HepG2 (cell line): ENCODE measurements around the gene TEKTIP1. TPM values are rescaled to one million over a fixed set of nuclear protein-coding genes. Genes with fewer than 3 reads are reported as not detected.
A peak's percentile ranks its signal among the peaks of the same experiment; 100 is the strongest.

ENCODE experiments used
- ATAC-seq: fragments of 200-7000 bp; cut with Tn5 transposase; 3 replicates; pipeline ENCODE4 v1.9.1; 2020; ENCODE audit warnings: mild to moderate bottlenecking, moderate library complexity
- BruUV-seq: library from RNA; stranded (reverse); fragments of 400-500 nt; replicated peaks from 2 replicates; lab custom pipeline; 2021; lab: Mats Ljungman, UMichigan
- CTCF ChIA-PET: fragments of 300-600 bp; formaldehyde crosslinking; extraction: SDS; loops from one replicate; lab custom pipeline; 2021; ENCODE audit warnings: low total read pairs, inconsistent platforms, low intra/inter-chr PET ratio; lab: Yijun Ruan, JAX
- POLR2A ChIA-PET: fragments of 350-600 bp; sonication (Branson Sonifier 250); formaldehyde crosslinking; loops from one replicate; lab custom pipeline; 2020; ENCODE audit warnings: antibody characterized with exemption, inconsistent platforms; lab: Yijun Ruan, JAX
- DNase-seq: peaks from one replicate; pipeline ENCODE4 v3.0.0-alpha.2; 2015; ENCODE audit warnings: low spot score
- FAIRE-seq: peaks from 3 replicates; lab custom pipeline; 2011; peaks lifted over from hg19 to GRCh38; lab: Jason Lieb, UNC
- H2AFZ ChIP-seq: one replicate; pipeline ENCODE4 v1.6.1; 2011; ENCODE audit warnings: low read length, inconsistent platforms
- H3K27ac ChIP-seq: fragments of 300-600 bp; 3 replicates; pipeline ENCODE4 v1.8.0; 2011; ENCODE audit warnings: mixed run types, mild to moderate bottlenecking, mixed read lengths, low read length, inconsistent platforms; ENCODE audit not compliant: insufficient read depth; ENCODE audit errors: extremely low read length
- H3K27me3 ChIP-seq, 2 experiments: fragments of 200-600 bp in 1 of 2; 2 replicates in 1 of 2; 3 replicates in 1 of 2; pipeline versions ENCODE4 v1.6.0 to v1.8.0; 2011; ENCODE audit warnings: low read length in 2 of 2, mild to moderate bottlenecking in 2 of 2, moderate library complexity in 2 of 2, inconsistent platforms in 1 of 2; ENCODE audit not compliant: insufficient read depth in 2 of 2, control insufficient read depth in 1 of 2
- H3K36me3 ChIP-seq, 2 experiments: fragments of 200-600 bp in 1 of 2; replicated peaks in 1 of 2; 2 replicates in 1 of 2; 3 replicates in 1 of 2; pipeline versions ENCODE4 v1.5.1 to v1.8.0; 2011; ENCODE audit warnings: low read length in 2 of 2, inconsistent platforms in 1 of 2; ENCODE audit not compliant: insufficient read depth in 2 of 2, control insufficient read depth in 1 of 2
- H3K4me1 ChIP-seq: 2 replicates; pipeline ENCODE4 v1.5.1; 2012; ENCODE audit warnings: low read length, inconsistent platforms; ENCODE audit not compliant: insufficient read depth
- H3K4me2 ChIP-seq: 2 replicates; pipeline ENCODE4 v1.6.0; 2011; ENCODE audit warnings: low read depth, low read length, inconsistent platforms
- H3K4me3 ChIP-seq, 3 experiments: fragments of 200-600 bp in 1 of 3; sonication (generic), shearing (Covaris generic) in 1 of 3; replicated peaks in 1 of 3; 2 replicates each; pipeline ENCODE4 v1.5.1; 2011 to 2016; ENCODE audit warnings: low read length in 3 of 3, inconsistent platforms in 2 of 3, low read depth in 2 of 3, mild to moderate bottlenecking in 2 of 3, control low read depth in 1 of 3, mixed read lengths in 1 of 3; ENCODE audit not compliant: insufficient read depth in 1 of 3
- H3K79me2 ChIP-seq: one replicate; pipeline ENCODE4 v1.6.1; 2011; ENCODE audit warnings: low read length, inconsistent platforms; ENCODE audit not compliant: insufficient read depth
- H3K9ac ChIP-seq: 2 replicates; pipeline ENCODE4 v1.6.0; 2011; ENCODE audit warnings: mild to moderate bottlenecking, low read depth, low read length, inconsistent platforms; ENCODE audit not compliant: insufficient read depth
- H3K9me3 ChIP-seq: 2 replicates; pipeline ENCODE4 v1.5.1; 2012; ENCODE audit warnings: mild to moderate bottlenecking, low read length
- H4K20me1 ChIP-seq: 2 replicates; pipeline ENCODE4 v1.6.0; 2011; ENCODE audit warnings: inconsistent platforms, mild to moderate bottlenecking, low read length, moderate library complexity; ENCODE audit not compliant: insufficient read depth
- AGO2 ChIP-seq: fragments of 200-400 bp; formaldehyde crosslinking; optimal IDR thresholded peaks from 2 replicates; pipeline ENCODE3; 2017; ENCODE audit warnings: mild to moderate bottlenecking, low read depth, low read length, moderate library complexity
- PHF5A ChIP-seq: IDR thresholded peaks from one replicate; pipeline ENCODE4 v1.6.1; 2018; ENCODE audit warnings: low read depth, missing genetic modification reagents; ENCODE audit not compliant: unreplicated experiment
- POLR2G ChIP-seq: fragments of 200-400 bp; formaldehyde crosslinking; IDR thresholded peaks from 2 replicates; pipeline ENCODE4 v1.6.1; 2018; ENCODE audit warnings: mild to moderate bottlenecking, low read depth, low read length, moderate library complexity
- SCMH1 ChIP-seq: sonication (generic); formaldehyde crosslinking; IDR thresholded peaks from 2 replicates; pipeline ENCODE4 v1.9.0; 2021; ENCODE audit warnings: missing genetic modification reagents, mild to moderate bottlenecking, borderline replicate concordance
- SRSF4 ChIP-seq: fragments of 200-400 bp; formaldehyde crosslinking; IDR thresholded peaks from one replicate; pipeline ENCODE4 v1.6.1; 2018; ENCODE audit warnings: mild to moderate bottlenecking, low read depth, low read length, moderate library complexity; ENCODE audit not compliant: poor library complexity, severe bottlenecking
- ZC3H13 ChIP-seq: sonication (generic); formaldehyde crosslinking; IDR thresholded peaks from 2 replicates; pipeline ENCODE4 v1.8.1; 2023; ENCODE audit warnings: mild to moderate bottlenecking, missing genetic modification reagents, moderate library complexity
- ZNF24 ChIP-seq: fragments of 450-650 bp; IDR thresholded peaks from 2 replicates; pipeline ENCODE4 v1.6.1; 2017; ENCODE audit warnings: antibody characterized with exemption, mild to moderate bottlenecking
- ZNF629 ChIP-seq: sonication (generic); formaldehyde crosslinking; conservative IDR thresholded peaks from 2 replicates; pipeline ENCODE4 v1.5.0; 2020; ENCODE audit warnings: missing genetic modification reagents
- ZNF776 ChIP-seq: sonication (generic); formaldehyde crosslinking; IDR thresholded peaks from 2 replicates; pipeline ENCODE4 v1.4.0; 2020; ENCODE audit warnings: mild to moderate bottlenecking, missing genetic modification reagents
- WGBS: methylation state at CpG from one replicate; pipeline ENCODE4 v1.1.6; 2017; ENCODE audit warnings: low lambda C conversion rate; 5-methylcytosine and 5-hydroxymethylcytosine counted together
- in situ Hi-C: cut with HindIII; loops from 2 replicates; pipeline ENCODE4 v1.10.0; 2017; ENCODE audit warnings: low pct_unique_long_range_greater_than_20kb; ENCODE audit not compliant: extremely low pct_ligation_motif_present
- intact Hi-C: fragments of 100-400 bp; cut with micrococcal nuclease; formaldehyde crosslinking; loops from one replicate; pipeline ENCODE4 v1.10.0; 2022; ENCODE audit not compliant: unreplicated experiment
- polyA plus RNA-seq, 8 experiments: library from polyadenylated mRNA; depleted of rRNA in 3 of 8; stranded (reverse) in 7 of 8; unstranded in 1 of 8; fragments of >200 nt; fragmentation: Illumina TruSeq in 4 of 8; extraction: Trizol in 4 of 8; gene quantifications; 2 replicates each; pipeline versions ENCODE4 v1.2.1 to v1.2.3, GENCODE V29; 2011 to 2016; ENCODE audit warnings: low read depth in 4 of 8, missing spikeins in 1 of 8, mixed read lengths in 1 of 8; ENCODE audit not compliant: insufficient read depth in 1 of 8
- total RNA-seq, 5 experiments: library from RNA; depleted of rRNA; stranded (reverse); fragments of >200 nt; fragmentation: Illumina TruSeq; extraction: Trizol; gene quantifications; 2 replicates each; pipeline ENCODE4 v1.2.3, GENCODE V29; 2016; ENCODE audit warnings: low read depth in 1 of 5
- TF ChIP-seq, protein P1 (sequence below): IDR thresholded peaks from 2 replicates; pipeline ENCODE4 v1.6.1; 2016; ENCODE audit warnings: control low read depth
- TF ChIP-seq, protein P2 (sequence below): sonication (generic); formaldehyde crosslinking; IDR thresholded peaks from 2 replicates; pipeline ENCODE4 v1.4.0; 2020; ENCODE audit warnings: mild to moderate bottlenecking, missing genetic modification reagents, borderline replicate concordance
- TF ChIP-seq, protein P3 (sequence below): sonication (generic); formaldehyde crosslinking; IDR thresholded peaks from 2 replicates; pipeline ENCODE4 v1.5.1; 2020; ENCODE audit warnings: mild to moderate bottlenecking, missing genetic modification reagents, borderline replicate concordance

Gene TEKTIP1
- total and polyA plus RNA-seq, 2 of the 13 experiments (the other 11 are each of a cell fraction or from before 2014, with no cell fraction given), result not detected

DNA sequence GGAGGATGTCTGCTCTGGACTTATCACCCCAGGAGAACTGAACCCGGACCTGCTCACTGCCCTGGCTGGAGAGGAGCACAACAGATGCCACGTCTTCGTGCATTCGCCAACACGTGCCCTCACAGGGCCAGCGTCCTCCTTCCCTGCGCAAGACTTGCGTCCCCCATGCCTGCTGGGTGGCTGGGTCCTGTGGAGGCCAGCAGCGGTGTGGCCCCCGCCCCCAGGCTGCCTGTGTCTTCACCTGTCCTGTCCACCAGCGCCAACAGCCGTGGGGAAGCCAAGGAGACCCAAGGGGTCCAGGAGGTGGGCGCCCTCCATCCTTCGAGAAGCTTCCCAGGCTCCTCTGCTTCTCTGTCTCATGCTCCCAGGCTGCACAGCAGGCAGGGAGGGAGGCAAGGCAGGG lies 3.4 kb upstream of the TEKTIP1 start:
- 100% methylated on average over 10 of the region's 14 CpGs for WGBS
- Histone ChIP-seq H3K36me3 (peaks cover 11 to 20% of the 10 kb centered on the region in 2 experiments; a peak in 4 of 5 replicates), H2AFZ (no peak overlapping the region), H3K27me3 (no peaks in the 10 kb centered on the region), H3K4me3 (no peak overlapping the region), H4K20me1 (no peaks in the 10 kb centered on the region; the same call in 1 of the 2 replicates), H3K4me1 (no peaks in the 10 kb centered on the region), H3K79me2 (no peaks in the 10 kb centered on the region), H3K27ac (no peak overlapping the region), H3K4me2 (no peak overlapping the region), H3K9ac (no peak overlapping the region), H3K9me3 (no peaks in the 10 kb centered on the region)
- ChIA-PET POLR2A (no interaction called here), CTCF (no interaction called here)
- DNase-seq, result no peak
- ATAC-seq, result no peak
- BruUV-seq, result TSS peak; percentile 22
- no peak for FAIRE-seq
- intact Hi-C loops (no loop called here), in situ Hi-C loops (no loop called here)
- TF ChIP-seq, protein P1, sequence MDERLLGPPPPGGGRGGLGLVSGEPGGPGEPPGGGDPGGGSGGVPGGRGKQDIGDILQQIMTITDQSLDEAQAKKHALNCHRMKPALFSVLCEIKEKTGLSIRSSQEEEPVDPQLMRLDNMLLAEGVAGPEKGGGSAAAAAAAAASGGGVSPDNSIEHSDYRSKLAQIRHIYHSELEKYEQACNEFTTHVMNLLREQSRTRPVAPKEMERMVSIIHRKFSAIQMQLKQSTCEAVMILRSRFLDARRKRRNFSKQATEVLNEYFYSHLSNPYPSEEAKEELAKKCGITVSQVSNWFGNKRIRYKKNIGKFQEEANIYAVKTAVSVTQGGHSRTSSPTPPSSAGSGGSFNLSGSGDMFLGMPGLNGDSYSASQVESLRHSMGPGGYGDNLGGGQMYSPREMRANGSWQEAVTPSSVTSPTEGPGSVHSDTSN, result no peak
- TF ChIP-seq ZC3H13 (peak; percentile 80; the same call in 1 of the 2 replicates), ZNF24 (no peak), AGO2 (peak; percentile 42), ZNF776 (CRISPR knock-in tag) (no peak)

DNA sequence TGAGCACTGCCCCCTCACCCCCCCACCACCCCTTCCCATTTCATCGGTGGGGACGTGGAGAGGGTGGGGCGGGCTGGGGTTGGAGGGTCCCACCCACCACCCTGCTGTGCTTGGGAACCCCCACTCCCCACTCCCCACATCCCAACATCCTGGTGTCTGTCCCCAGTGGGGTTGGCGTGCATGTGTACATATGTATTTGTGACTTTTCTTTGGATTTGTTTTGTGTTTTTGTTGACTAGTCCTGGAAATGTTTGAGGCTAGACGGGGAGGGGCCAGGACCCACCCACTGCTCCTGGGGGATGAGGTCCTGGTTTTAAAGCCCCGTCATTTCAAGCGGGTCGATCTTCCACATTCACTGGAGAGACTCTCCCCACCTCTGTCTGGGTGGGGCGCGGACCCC lies 3.0 kb upstream of the TEKTIP1 start:
- ChIA-PET CTCF (no interaction called here), POLR2A (no interaction called here)
- H3K4me3 ChIP-seq, result no peak overlapping the region
- H4K20me1 ChIP-seq, result no peaks in the 10 kb centered on the region; the same call in 1 of the 2 replicates
- H3K36me3 ChIP-seq, result peaks cover 8 to 20% of the 10 kb centered on the region in 2 experiments; a peak in 4 of 5 replicates
- no peak overlapping the region for H3K27ac ChIP-seq
- ATAC-seq (no peak), DNase-seq (no peak), FAIRE-seq (no peak)
- H3K4me2 ChIP-seq, result no peak overlapping the region
- no peak overlapping the region for H2AFZ ChIP-seq
- H3K4me1 ChIP-seq, result no peaks in the 10 kb centered on the region
- BruUV-seq, result no TSS peak
- no peaks in the 10 kb centered on the region for H3K9me3 ChIP-seq
- H3K9ac ChIP-seq, result no peak overlapping the region
- no peaks in the 10 kb centered on the region for H3K27me3 ChIP-seq
- WGBS, result 96% methylated on average over 10 of the region's 10 CpGs
- no peak for TF ChIP-seq SCMH1 (CRISPR knock-in tag)
- TF ChIP-seq PHF5A (CRISPR knock-in tag), result no peak
- TF ChIP-seq SRSF4, result no peak
- TF ChIP-seq, protein P2, sequence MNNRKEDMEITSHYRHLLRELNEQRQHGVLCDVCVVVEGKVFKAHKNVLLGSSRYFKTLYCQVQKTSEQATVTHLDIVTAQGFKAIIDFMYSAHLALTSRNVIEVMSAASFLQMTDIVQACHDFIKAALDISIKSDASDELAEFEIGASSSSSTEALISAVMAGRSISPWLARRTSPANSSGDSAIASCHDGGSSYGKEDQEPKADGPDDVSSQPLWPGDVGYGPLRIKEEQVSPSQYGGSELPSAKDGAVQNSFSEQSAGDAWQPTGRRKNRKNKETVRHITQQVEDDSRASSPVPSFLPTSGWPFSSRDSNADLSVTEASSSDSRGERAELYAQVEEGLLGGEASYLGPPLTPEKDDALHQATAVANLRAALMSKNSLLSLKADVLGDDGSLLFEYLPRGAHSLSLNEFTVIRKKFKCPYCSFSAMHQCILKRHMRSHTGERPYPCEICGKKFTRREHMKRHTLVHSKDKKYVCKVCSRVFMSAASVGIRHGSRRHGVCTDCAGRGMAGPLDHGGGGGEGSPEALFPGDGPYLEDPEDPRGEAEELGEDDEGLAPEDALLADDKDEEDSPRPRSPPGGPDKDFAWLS (CRISPR knock-in tag), result no peak
- peak; percentile 39; the same call in 1 of the 2 replicates for TF ChIP-seq POLR2G
- TF ChIP-seq, protein P3, sequence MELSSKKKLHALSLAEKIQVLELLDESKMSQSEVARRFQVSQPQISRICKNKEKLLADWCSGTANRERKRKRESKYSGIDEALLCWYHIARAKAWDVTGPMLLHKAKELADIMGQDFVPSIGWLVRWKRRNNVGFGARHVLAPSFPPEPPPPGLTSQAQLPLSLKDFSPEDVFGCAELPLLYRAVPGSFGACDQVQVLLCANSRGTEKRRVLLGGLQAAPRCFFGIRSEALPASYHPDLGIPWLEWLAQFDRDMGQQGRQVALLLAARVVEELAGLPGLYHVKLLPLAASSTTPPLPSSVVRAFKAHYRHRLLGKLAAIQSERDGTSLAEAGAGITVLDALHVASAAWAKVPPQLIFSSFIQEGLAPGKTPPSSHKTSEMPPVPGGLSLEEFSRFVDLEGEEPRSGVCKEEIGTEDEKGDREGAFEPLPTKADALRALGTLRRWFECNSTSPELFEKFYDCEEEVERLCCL (CRISPR knock-in tag), result no peak
- no peak for TF ChIP-seq ZNF629
- intact Hi-C loops, result no loop called here
- in situ Hi-C loops, result no loop called here
- H3K79me2 ChIP-seq, result no peaks in the 10 kb centered on the region
